GM12892 (cell line): ENCODE measurements around the gene PHLDA3.

Source experiments
- POLR2A ChIP-seq: IDR thresholded peaks from 2 replicates; pipeline ENCODE4 v1.6.1; 2011; ENCODE audit warnings: low read depth, low read length, control low read depth
- POLR2AphosphoS5 ChIP-seq: IDR thresholded peaks from 2 replicates; pipeline ENCODE4 v1.6.1; 2011; ENCODE audit warnings: low read depth, low read length, control low read depth

- no peak for TF ChIP-seq POLR2AphosphoS5
- no peak for TF ChIP-seq POLR2A
Observed at GRCh38 chr1:201422026-201422425, 47.0 kb downstream of the PHLDA3 start.
